Progenitor cell of endocrine pancreas (in vitro differentiated cells): Measurements from ENCODE around the gene STRA6. TPM values are rescaled to one million over a fixed set of nuclear protein-coding genes. Genes with fewer than 3 reads are reported as not detected.

Experiments used
- DNase-seq: peaks from one replicate; pipeline ENCODE4 v3.0.0; 2021; ENCODE audit warnings: low spot score; ENCODE audit not compliant: unreplicated experiment
- H3K27ac Mint-ChIP-seq: 2 replicates; pipeline ENCODE4 v1.8.0; 2021; ENCODE audit warnings: mild to moderate bottlenecking, moderate library complexity, mixed read lengths
- H3K27me3 Mint-ChIP-seq: 2 replicates; pipeline ENCODE4 v1.8.0; 2021; ENCODE audit warnings: mixed read lengths
- H3K36me3 Mint-ChIP-seq: 2 replicates; pipeline ENCODE4 v1.8.0; 2022; ENCODE audit warnings: mixed read lengths; ENCODE audit not compliant: insufficient read depth
- H3K4me1 Mint-ChIP-seq: 2 replicates; pipeline ENCODE4 v1.8.0; 2021; ENCODE audit warnings: low read depth, mixed read lengths
- H3K4me3 Mint-ChIP-seq: 2 replicates; pipeline ENCODE4 v1.8.0; 2021; ENCODE audit warnings: low read depth, mild to moderate bottlenecking, moderate library complexity, mixed read lengths
- H3K9me3 Mint-ChIP-seq: 2 replicates; pipeline ENCODE4 v1.8.0; 2021; ENCODE audit warnings: low read depth, mixed read lengths
- total RNA-seq: library from RNA; stranded (reverse); gene quantifications from 2 replicates; pipeline ENCODE4 v1.2.1, GENCODE V29; 2021
- TF ChIP-seq, protein P1 (sequence below): fragments of 200-600 bp; sonication (generic); IDR thresholded peaks from one replicate; pipeline ENCODE4 v1.5.0; 2021; ENCODE audit warnings: antibody characterized with exemption, mild to moderate bottlenecking; ENCODE audit not compliant: unreplicated experiment

The STRA6 gene
- total RNA-seq, 1 donor from 2014 or later = 17.9 TPM

DNA sequence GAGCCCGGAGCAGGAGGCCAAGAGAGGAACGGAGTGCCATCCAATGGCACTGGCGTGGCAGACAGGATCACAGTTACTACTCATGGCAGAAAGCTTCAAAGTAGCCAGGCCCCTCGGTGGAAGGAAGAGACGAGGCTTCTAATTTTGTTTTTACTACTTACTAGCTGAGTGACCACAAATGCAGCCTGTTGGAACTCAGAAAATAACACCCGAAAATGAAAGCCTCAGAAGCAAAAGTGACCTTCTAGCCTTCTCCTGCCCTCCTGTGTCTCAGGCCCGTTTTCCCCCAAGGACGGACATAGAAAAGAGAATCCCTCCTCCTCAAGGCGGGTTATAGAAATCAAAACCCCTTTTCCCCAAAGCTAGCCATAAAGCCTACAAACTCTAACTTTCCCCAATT is 9.9 kb upstream of the STRA6 start:
- Mint-ChIP-seq H3K27me3 (peaks cover 12% of the 10 kb centered on the region), H3K4me1 (peaks cover 38% of the 10 kb centered on the region), H3K27ac (no peak overlapping the region), H3K36me3 (no peaks in the 10 kb centered on the region), H3K4me3 (no peak overlapping the region), H3K9me3 (no peaks in the 10 kb centered on the region)
- no peak for DNase-seq
- TF ChIP-seq, protein P1, sequence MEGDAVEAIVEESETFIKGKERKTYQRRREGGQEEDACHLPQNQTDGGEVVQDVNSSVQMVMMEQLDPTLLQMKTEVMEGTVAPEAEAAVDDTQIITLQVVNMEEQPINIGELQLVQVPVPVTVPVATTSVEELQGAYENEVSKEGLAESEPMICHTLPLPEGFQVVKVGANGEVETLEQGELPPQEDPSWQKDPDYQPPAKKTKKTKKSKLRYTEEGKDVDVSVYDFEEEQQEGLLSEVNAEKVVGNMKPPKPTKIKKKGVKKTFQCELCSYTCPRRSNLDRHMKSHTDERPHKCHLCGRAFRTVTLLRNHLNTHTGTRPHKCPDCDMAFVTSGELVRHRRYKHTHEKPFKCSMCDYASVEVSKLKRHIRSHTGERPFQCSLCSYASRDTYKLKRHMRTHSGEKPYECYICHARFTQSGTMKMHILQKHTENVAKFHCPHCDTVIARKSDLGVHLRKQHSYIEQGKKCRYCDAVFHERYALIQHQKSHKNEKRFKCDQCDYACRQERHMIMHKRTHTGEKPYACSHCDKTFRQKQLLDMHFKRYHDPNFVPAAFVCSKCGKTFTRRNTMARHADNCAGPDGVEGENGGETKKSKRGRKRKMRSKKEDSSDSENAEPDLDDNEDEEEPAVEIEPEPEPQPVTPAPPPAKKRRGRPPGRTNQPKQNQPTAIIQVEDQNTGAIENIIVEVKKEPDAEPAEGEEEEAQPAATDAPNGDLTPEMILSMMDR = no peak

DNA sequence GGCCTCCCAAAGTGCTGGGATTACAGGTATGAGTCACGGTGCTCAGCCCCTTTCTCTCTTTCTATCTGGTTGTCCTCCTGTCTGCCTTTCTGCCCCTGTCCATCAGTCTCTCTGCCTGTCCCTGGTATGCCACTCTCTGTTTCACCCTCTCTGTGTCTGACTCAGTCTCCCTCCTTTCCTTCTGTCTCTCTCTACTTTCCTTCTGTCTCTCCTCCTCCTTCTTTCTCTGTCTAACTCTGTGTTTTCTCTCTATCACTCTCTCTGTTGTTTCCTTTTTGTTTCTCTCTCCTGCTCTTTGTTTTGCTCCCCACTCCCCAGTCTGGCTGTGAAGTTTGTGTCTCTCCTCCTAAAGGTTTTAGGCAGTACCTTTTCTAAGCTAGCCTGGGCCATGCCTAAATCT is 9.1 kb upstream of the STRA6 start:
- Mint-ChIP-seq H3K27me3 (peaks cover 19% of the 10 kb centered on the region), H3K36me3 (no peaks in the 10 kb centered on the region), H3K4me1 (peaks cover 39% of the 10 kb centered on the region), H3K27ac (no peak overlapping the region), H3K9me3 (no peaks in the 10 kb centered on the region), H3K4me3 (no peak overlapping the region)
- no peak for DNase-seq
- TF ChIP-seq, protein P1 = no peak

DNA sequence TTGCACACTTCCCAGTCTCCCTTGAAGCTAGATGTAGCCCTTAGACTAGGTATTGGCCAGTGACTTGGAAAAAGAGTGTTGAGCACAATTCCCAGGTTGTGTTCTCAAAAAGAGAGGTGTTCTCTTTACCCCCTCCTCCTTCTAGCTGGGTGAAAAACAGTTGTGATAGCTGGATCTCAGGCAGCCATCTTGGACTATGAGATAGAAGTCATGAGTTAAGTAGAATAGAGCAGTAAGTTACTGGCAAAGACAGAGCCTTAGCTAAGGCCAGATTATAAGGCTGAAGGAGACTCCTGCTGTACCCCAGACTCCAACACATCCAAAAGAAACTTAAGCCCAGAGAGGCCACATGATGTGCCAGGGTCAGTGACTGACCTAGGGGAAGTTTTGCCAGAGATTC is 8.1 kb upstream of the STRA6 start:
- no peak overlapping the region for H3K27ac Mint-ChIP-seq
- H3K4me1 Mint-ChIP-seq = peaks cover 39% of the 10 kb centered on the region
- H3K36me3 Mint-ChIP-seq = no peaks in the 10 kb centered on the region
- peaks cover 23% of the 10 kb centered on the region for H3K27me3 Mint-ChIP-seq
- H3K9me3 Mint-ChIP-seq = no peaks in the 10 kb centered on the region
- TF ChIP-seq, protein P1 = no peak
- H3K4me3 Mint-ChIP-seq = no peak overlapping the region
- DNase-seq = no peak

- peak overlapping the region; percentile 3 for H3K4me3 Mint-ChIP-seq
These were observed 7.5 kb upstream of the STRA6 start for GRCh38 chr15:74209997-74210671.

GRCh38 chr15:74209560-74209958 is 7.0 kb upstream of the STRA6 start:
- DNase-seq = no peak

More at GRCh38 chr15:74209997-74210671, 7.5 kb upstream of the STRA6 start:
- H3K4me1 Mint-ChIP-seq = peaks cover 34% of the 10 kb centered on the region
- TF ChIP-seq, protein P1 = no peak
- peak overlapping the region; percentile 71 for H3K27ac Mint-ChIP-seq
- no peaks in the 10 kb centered on the region for H3K9me3 Mint-ChIP-seq
- H3K27me3 Mint-ChIP-seq = peaks cover 22% of the 10 kb centered on the region
- no peak for DNase-seq
- H3K36me3 Mint-ChIP-seq = no peaks in the 10 kb centered on the region

More at GRCh38 chr15:74209560-74209958, 7.0 kb upstream of the STRA6 start:
- H3K4me1 Mint-ChIP-seq = peaks cover 29% of the 10 kb centered on the region
- H3K36me3 Mint-ChIP-seq = no peaks in the 10 kb centered on the region
- H3K4me3 Mint-ChIP-seq = peak overlapping the region; percentile 32
- TF ChIP-seq, protein P1 = no peak
- H3K9me3 Mint-ChIP-seq = no peaks in the 10 kb centered on the region
- peak overlapping the region; percentile 71 for H3K27ac Mint-ChIP-seq
- H3K27me3 Mint-ChIP-seq = peaks cover 26% of the 10 kb centered on the region
